ENCODE data around the gene UMAD1. TPM values are rescaled to one million over a fixed set of nuclear protein-coding genes. Genes with fewer than 3 reads are reported as not detected.
A peak's percentile ranks its signal among the peaks of the same experiment; 100 is the strongest.

Gene UMAD1
- total RNA-seq, 1 experiment from 2014 or later: 20.8 TPM

GRCh38 chr7:7764520-7765396 is 124.2 kb downstream of the UMAD1 start:
- no peak for DNase-seq (ENCODE audit: low spot score)

GRCh38 chr7:7765422-7765821 is 124.9 kb downstream of the UMAD1 start:
- no peak for DNase-seq (ENCODE audit: low spot score)

GRCh38 chr7:7766671-7767070 is 126.1 kb downstream of the UMAD1 start:
- DNase-seq (ENCODE audit: low spot score): no peak

GRCh38 chr7:7768977-7769709 is 128.6 kb downstream of the UMAD1 start:
- no peak for DNase-seq (ENCODE audit: low spot score)

GRCh38 chr7:7769710-7770627 is 129.4 kb downstream of the UMAD1 start:
- no peak for DNase-seq (ENCODE audit: low spot score)

- no peak for DNase-seq (ENCODE audit: low spot score)
These were observed 130.9 kb downstream of the UMAD1 start for GRCh38 chr7:7771452-7771851.

GRCh38 chr7:7772397-7772821 is 131.9 kb downstream of the UMAD1 start:
- DNase-seq (ENCODE audit: low spot score): no peak

- DNase-seq (ENCODE audit: low spot score): no peak
These were observed 133.1 kb downstream of the UMAD1 start for GRCh38 chr7:7773334-7774309.

GRCh38 chr7:7779888-7780287 is 139.3 kb downstream of the UMAD1 start:
- no peak for DNase-seq (ENCODE audit: low spot score)

- no peak for DNase-seq (ENCODE audit: low spot score)
These were observed 142.4 kb downstream of the UMAD1 start for GRCh38 chr7:7783001-7783400.

GRCh38 chr7:7785344-7785973 is 144.9 kb downstream of the UMAD1 start:
- no peak for DNase-seq (ENCODE audit: low spot score)

- peak; percentile 19 for DNase-seq (ENCODE audit: low spot score)
These were observed 146.0 kb downstream of the UMAD1 start for GRCh38 chr7:7786595-7786994.

- DNase-seq (ENCODE audit: low spot score): no peak
These were observed 149.0 kb downstream of the UMAD1 start for GRCh38 chr7:7789551-7789988.

- no peak for DNase-seq (ENCODE audit: low spot score)
These were observed 149.6 kb downstream of the UMAD1 start for GRCh38 chr7:7790041-7790741.

- DNase-seq (ENCODE audit: low spot score): no peak
These were observed 151.0 kb downstream of the UMAD1 start for GRCh38 chr7:7791523-7791922.

GRCh38 chr7:7792056-7792455 is 151.5 kb downstream of the UMAD1 start:
- DNase-seq (ENCODE audit: low spot score): no peak

GRCh38 chr7:7793249-7793648 is 152.7 kb downstream of the UMAD1 start:
- no peak for DNase-seq (ENCODE audit: low spot score)

GRCh38 chr7:7793921-7794320 is 153.4 kb downstream of the UMAD1 start:
- DNase-seq (ENCODE audit: low spot score): no peak

- DNase-seq (ENCODE audit: low spot score): no peak
These were observed 154.7 kb downstream of the UMAD1 start for GRCh38 chr7:7795203-7795602.
